GM23338 (cell line): ENCODE data around the gene SH2D3C.

Experiments used
- CREB1 ChIP-seq: fragments of 250-450 bp; sonication (Bioruptor Pico); IDR thresholded peaks from 2 replicates; pipeline ENCODE4 v1.5.0; 2020; ENCODE audit warnings: low read depth, mild to moderate bottlenecking, moderate library complexity
- CTCF ChIP-seq, 2 experiments: fragments of 200-600 bp in 1 of 2; sonication (generic) in 1 of 2; conservative IDR thresholded peaks; 2 replicates each; pipeline versions ENCODE4 v1.5.1 to v1.6.1; 2016 to 2017; ENCODE audit warnings: antibody characterized with exemption in 2 of 2, low read depth in 2 of 2, mild to moderate bottlenecking in 2 of 2, moderate library complexity in 1 of 2
- EZH2 ChIP-seq: fragments of 200-600 bp; sonication (generic); IDR thresholded peaks from one replicate; pipeline ENCODE4 v1.8.0; 2017; ENCODE audit warnings: antibody characterized with exemption, mild to moderate bottlenecking, low read depth; ENCODE audit not compliant: unreplicated experiment
- EZH2phosphoT487 ChIP-seq: fragments of 200-600 bp; sonication (generic); IDR thresholded peaks from one replicate; pipeline ENCODE4 v1.8.1; 2018; ENCODE audit warnings: antibody characterized with exemption; ENCODE audit not compliant: unreplicated experiment
- NANOG ChIP-seq: IDR thresholded peaks from 2 replicates; pipeline ENCODE4 v1.6.1; 2016; ENCODE audit warnings: antibody characterized with exemption, borderline replicate concordance
- POLR2AphosphoS5 ChIP-seq: IDR thresholded peaks from 2 replicates; pipeline ENCODE4 v1.6.1; 2016; ENCODE audit warnings: antibody characterized with exemption, low read depth
- REST ChIP-seq: IDR thresholded peaks from one replicate; pipeline ENCODE4 v1.6.1; 2018; ENCODE audit warnings: antibody characterized with exemption; ENCODE audit not compliant: unreplicated experiment
- STAT1 ChIP-seq: IDR thresholded peaks from one replicate; pipeline ENCODE4 v1.6.1; 2016; ENCODE audit warnings: antibody characterized with exemption; ENCODE audit not compliant: unreplicated experiment
- TF ChIP-seq, protein P1 (sequence below): fragments of 250-450 bp; sonication (Bioruptor Pico); IDR thresholded peaks from 2 replicates; pipeline ENCODE4 v1.5.0; 2020; ENCODE audit warnings: mild to moderate bottlenecking, moderate library complexity

- TF ChIP-seq EZH2, result no peak
- TF ChIP-seq CTCF (conservative IDR thresholded peaks at IDR 0.05; ENCODE audit: low read depth in 2 of 2), result no peak
- TF ChIP-seq STAT1, result no peak
- no peak for TF ChIP-seq EZH2phosphoT487
- TF ChIP-seq NANOG, result no peak
- TF ChIP-seq POLR2AphosphoS5, result no peak
- TF ChIP-seq, protein P1, sequence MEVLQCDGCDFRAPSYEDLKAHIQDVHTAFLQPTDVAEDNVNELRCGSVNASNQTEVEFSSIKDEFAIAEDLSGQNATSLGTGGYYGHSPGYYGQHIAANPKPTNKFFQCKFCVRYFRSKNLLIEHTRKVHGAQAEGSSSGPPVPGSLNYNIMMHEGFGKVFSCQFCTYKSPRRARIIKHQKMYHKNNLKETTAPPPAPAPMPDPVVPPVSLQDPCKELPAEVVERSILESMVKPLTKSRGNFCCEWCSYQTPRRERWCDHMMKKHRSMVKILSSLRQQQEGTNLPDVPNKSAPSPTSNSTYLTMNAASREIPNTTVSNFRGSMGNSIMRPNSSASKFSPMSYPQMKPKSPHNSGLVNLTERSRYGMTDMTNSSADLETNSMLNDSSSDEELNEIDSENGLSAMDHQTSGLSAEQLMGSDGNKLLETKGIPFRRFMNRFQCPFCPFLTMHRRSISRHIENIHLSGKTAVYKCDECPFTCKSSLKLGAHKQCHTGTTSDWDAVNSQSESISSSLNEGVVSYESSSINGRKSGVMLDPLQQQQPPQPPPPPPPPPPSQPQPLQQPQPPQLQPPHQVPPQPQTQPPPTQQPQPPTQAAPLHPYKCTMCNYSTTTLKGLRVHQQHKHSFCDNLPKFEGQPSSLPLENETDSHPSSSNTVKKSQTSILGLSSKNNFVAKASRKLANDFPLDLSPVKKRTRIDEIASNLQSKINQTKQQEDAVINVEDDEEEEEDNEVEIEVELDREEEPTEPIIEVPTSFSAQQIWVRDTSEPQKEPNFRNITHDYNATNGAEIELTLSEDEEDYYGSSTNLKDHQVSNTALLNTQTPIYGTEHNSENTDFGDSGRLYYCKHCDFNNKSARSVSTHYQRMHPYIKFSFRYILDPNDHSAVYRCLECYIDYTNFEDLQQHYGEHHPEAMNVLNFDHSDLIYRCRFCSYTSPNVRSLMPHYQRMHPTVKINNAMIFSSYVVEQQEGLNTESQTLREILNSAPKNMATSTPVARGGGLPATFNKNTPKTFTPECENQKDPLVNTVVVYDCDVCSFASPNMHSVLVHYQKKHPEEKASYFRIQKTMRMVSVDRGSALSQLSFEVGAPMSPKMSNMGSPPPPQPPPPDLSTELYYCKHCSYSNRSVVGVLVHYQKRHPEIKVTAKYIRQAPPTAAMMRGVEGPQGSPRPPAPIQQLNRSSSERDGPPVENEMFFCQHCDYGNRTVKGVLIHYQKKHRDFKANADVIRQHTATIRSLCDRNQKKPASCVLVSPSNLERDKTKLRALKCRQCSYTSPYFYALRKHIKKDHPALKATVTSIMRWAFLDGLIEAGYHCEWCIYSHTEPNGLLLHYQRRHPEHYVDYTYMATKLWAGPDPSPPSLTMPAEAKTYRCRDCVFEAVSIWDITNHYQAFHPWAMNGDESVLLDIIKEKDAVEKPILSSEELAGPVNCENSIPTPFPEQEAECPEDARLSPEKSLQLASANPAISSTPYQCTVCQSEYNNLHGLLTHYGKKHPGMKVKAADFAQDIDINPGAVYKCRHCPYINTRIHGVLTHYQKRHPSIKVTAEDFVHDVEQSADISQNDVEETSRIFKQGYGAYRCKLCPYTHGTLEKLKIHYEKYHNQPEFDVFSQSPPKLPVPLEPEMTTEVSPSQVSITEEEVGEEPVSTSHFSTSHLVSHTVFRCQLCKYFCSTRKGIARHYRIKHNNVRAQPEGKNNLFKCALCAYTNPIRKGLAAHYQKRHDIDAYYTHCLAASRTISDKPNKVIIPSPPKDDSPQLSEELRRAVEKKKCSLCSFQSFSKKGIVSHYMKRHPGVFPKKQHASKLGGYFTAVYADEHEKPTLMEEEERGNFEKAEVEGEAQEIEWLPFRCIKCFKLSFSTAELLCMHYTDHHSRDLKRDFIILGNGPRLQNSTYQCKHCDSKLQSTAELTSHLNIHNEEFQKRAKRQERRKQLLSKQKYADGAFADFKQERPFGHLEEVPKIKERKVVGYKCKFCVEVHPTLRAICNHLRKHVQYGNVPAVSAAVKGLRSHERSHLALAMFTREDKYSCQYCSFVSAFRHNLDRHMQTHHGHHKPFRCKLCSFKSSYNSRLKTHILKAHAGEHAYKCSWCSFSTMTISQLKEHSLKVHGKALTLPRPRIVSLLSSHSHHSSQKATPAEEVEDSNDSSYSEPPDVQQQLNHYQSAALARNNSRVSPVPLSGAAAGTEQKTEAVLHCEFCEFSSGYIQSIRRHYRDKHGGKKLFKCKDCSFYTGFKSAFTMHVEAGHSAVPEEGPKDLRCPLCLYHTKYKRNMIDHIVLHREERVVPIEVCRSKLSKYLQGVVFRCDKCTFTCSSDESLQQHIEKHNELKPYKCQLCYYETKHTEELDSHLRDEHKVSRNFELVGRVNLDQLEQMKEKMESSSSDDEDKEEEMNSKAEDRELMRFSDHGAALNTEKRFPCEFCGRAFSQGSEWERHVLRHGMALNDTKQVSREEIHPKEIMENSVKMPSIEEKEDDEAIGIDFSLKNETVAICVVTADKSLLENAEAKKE (CRISPR knock-in tag), result no peak
- no peak for TF ChIP-seq REST
- no peak for TF ChIP-seq CREB1 (CRISPR knock-in tag)
These were observed 22.2 kb downstream of the SH2D3C start for GRCh38 chr9:127756233-127756632.
